ENCODE data around the gene LYVE1.

Gene LYVE1

GRCh38 chr11:10519630-10520029 is 48.8 kb downstream of the LYVE1 start:
- no peak overlapping the region for H3K4me3 ChIP-seq (replicated peaks; ENCODE audit: low read depth, low read length)
- TF ChIP-seq, protein P1, sequence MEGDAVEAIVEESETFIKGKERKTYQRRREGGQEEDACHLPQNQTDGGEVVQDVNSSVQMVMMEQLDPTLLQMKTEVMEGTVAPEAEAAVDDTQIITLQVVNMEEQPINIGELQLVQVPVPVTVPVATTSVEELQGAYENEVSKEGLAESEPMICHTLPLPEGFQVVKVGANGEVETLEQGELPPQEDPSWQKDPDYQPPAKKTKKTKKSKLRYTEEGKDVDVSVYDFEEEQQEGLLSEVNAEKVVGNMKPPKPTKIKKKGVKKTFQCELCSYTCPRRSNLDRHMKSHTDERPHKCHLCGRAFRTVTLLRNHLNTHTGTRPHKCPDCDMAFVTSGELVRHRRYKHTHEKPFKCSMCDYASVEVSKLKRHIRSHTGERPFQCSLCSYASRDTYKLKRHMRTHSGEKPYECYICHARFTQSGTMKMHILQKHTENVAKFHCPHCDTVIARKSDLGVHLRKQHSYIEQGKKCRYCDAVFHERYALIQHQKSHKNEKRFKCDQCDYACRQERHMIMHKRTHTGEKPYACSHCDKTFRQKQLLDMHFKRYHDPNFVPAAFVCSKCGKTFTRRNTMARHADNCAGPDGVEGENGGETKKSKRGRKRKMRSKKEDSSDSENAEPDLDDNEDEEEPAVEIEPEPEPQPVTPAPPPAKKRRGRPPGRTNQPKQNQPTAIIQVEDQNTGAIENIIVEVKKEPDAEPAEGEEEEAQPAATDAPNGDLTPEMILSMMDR (IDR thresholded peaks at IDR 0.05; ENCODE audit: low read length, missing control alignments): no peak
- DNase-seq (ENCODE audit: low read depth): no peak

DNA sequence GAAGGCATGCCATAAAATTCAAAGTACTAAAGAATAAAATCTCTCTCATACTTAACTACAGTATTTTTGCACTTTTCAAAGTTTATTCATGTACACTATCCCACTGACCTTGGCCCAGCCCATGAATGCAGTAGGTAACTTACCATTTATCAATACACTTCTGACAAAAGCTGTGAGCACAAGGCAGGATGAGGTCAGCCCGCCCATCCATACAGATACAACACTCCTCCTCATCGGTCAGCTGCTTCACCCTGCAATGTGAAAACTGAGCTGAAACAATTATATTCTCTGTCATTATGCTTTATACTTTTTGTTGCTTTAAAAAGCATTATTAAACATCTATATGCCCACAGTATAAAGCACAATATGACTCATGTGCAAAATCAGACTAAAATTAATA is 49.6 kb downstream of the LYVE1 start:
- H3K4me3 ChIP-seq (replicated peaks; ENCODE audit: low read depth, low read length): no peak overlapping the region
- TF ChIP-seq, protein P1 (IDR thresholded peaks at IDR 0.05; ENCODE audit: low read length, missing control alignments): no peak
- DNase-seq (ENCODE audit: low read depth): no peak

DNA sequence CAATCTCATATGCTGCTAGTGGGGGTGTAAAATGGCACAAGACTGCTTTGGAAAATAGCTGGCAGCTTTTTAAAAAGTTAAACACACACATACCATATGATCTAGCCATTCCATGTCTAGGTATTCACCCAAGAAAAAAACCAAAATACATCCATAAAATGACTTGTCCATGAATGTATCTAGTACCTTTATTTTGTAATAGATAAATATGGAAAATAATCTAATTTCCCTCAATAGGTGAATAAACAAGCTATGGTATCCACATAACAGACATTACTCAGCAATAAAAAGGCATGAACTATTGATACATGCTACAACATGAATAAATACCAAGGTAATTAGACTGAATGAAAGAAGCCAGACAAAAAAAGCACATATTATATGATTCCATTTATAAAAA is 50.3 kb downstream of the LYVE1 start:
- TF ChIP-seq, protein P1 (IDR thresholded peaks at IDR 0.05; ENCODE audit: low read length, missing control alignments): no peak
- no peak overlapping the region for H3K4me3 ChIP-seq (replicated peaks; ENCODE audit: low read depth, low read length)
- DNase-seq (ENCODE audit: low read depth): no peak

DNA sequence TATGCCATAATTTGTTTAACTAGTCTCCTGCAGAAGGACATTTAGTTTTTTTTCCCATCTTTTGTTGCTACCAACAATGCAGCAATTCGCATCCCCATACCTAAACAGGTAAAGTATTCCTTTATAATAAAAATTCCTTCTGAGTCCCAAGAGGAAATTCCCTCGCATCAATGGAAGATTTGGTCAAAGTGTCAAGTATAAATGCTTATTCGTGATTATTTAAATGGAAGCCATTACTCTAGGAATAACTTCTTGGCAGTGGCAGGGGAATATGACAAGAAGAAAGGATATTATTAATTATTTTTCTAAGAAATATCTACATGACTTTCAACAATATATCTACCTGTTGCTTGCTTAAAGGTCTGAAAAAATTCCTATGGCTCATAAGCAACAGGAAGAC is 53.0 kb downstream of the LYVE1 start:
- TF ChIP-seq, protein P1 (IDR thresholded peaks at IDR 0.05; ENCODE audit: low read length, missing control alignments): no peak
- H3K4me3 ChIP-seq (replicated peaks; ENCODE audit: low read depth, low read length): no peak overlapping the region
- DNase-seq (ENCODE audit: low read depth): no peak

- DNase-seq (ENCODE audit: low read depth): peak; percentile 12
- H3K4me3 ChIP-seq (replicated peaks; ENCODE audit: low read depth, low read length): no peak overlapping the region
- TF ChIP-seq, protein P1 (IDR thresholded peaks at IDR 0.05; ENCODE audit: low read length, missing control alignments): no peak
These were observed 53.8 kb downstream of the LYVE1 start for GRCh38 chr11:10514709-10515108.

DNA sequence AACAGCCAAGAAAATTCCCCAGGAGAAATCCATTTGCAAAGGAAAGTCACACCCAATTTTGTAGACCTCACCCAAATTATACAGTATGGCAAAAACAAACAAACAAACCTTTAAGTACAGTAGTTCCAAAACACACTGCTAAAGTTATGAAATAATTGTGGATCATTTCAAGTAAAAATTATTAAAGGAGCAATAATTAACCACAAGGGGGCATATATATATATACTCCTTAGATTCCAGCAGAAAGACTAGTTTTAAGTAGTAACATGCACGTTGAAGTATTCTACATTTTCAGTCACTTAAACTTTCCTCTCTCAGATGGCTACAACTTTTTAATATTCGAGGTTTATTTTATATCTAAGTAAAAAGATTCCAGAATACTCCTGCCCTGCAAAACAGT is 54.3 kb downstream of the LYVE1 start:
- TF ChIP-seq, protein P1 (IDR thresholded peaks at IDR 0.05; ENCODE audit: low read length, missing control alignments): peak; percentile 36
- peak; percentile 52 for DNase-seq (ENCODE audit: low read depth)

DNA sequence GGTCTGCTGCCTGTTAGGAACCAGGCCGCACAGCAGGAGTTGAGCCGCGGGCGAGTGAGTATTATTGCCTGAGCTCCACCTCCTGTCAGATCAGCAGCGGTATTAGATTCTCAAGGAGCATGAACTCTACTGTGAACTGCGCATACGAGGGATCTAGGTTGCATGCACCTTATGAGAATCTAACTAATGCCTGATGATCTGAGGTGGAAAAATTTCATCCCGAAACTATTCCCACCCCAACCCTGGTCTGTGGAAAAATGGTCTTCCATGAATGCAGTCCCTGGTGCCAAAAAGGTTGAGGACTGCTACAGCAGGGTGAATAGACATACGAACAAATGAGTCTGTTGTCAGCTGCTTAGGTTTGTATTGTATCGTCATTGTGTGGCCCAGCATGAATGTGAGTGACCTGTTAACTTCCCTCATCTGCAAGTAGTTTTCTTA is 57.3 kb downstream of the LYVE1 start:
- TF ChIP-seq, protein P1 (IDR thresholded peaks at IDR 0.05; ENCODE audit: low read length, missing control alignments): no peak
- no peak overlapping the region for H3K4me3 ChIP-seq (replicated peaks; ENCODE audit: low read depth, low read length)
- DNase-seq (ENCODE audit: low read depth): no peak

More for the DNA sequence above, 54.3 kb downstream of the LYVE1 start:
- H3K4me3 ChIP-seq (replicated peaks; ENCODE audit: low read depth, low read length): no peak overlapping the region

Measured in fibroblast of pulmonary artery (primary cell).